AG08396 (cell line): ENCODE results near the gene MS4A2.
"Not testable (repeated sequence)": the region's sequence is repeated elsewhere in the genome, so short reads cannot be mapped to it uniquely, and the experiment has no call there.

Experiments
- DNase-seq: peaks from one replicate; pipeline ENCODE4 v3.0.0; 2012; ENCODE audit warnings: low spot score, mixed read lengths

Gene MS4A2

DNA sequence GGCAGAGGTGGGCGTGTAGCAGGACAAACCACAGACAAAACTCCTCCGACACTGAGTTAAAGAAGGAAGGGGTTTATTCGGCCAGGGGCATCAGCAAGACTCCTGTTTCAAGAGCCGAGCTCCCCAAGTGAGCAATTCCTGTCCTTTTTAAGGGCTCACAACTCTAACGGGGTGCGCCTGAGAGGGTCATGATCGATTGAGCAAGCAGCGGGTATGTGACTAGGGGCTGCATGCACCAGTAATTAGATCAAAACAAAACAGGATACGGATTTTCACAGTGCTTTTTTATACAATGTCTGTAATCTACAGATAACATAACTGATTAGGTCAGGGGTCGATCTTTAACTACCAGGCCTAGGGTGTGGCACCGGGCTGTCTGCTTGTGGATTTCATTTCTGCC lies 12.9 kb downstream of the MS4A2 start:
- not testable (repeated sequence) for DNase-seq

DNA sequence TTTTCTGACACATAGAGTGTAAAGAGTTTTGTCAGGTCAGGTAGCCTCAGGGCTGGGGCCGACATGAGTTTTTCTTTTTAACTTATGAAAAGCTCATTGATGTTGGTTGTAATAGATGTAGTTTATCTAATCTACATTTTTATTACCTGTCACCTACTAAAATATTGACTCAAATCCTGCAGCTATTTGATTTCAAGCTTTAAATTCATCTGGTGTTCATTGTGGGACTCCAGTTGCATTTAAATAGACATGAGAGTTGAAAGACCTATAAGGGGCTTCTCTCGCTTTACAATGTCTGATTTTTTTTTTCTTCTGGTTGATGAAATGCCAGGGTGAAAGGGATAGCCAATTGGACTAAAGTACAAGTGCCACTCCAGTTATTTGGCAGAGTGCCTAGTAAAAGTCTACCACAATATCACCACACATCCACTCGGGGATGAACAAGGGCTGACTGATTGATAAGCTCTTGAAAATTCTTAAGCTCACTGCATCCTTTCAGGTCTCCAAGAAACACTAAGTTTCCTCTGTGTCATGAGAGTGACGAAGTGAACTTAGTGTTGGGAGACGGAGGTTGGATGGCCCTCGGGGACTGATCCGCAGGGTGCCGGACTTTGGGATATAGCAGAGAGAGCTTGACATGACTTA lies 16.1 kb downstream of the MS4A2 start:
- DNase-seq: not testable (repeated sequence)

DNA sequence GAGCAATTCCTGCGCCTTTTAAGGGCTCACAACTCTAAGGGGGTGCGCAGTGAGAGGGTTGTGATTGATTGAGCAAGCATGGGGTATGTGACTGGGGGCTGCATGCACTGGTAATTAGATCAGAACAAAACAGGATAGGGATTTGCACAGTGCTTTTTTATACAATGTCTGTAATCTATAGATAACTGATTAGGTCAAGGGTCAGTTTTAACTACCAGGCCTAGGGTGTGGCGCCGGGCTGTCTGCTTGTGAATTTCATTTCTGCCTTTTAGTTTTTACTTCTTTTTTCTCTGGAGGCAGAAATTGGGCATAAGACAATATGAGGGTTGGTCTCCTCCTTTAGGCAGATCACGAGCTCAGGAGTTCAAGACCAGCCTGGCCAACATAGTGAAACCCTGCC lies 20.2 kb downstream of the MS4A2 start:
- not testable (repeated sequence) for DNase-seq

DNA sequence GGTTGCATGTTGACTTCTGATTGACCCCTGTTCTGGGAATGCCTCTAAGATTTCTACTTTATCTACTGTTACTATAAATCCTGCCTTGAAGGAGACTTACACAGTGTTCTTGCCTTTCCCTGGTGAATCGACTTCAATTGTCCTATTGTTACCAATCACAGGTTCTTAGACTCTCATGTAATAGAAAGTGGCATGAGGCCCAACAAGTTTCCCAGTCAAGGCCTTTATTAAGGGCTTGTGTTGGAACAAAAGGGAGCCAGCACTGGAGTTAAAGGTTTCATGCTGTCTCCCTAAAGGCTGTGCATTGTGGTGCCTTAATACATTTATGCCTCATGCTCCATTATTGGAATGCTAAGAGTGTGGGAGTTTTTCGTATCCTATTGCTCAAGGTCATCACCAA lies 23.3 kb downstream of the MS4A2 start:
- DNase-seq: no peak

DNA sequence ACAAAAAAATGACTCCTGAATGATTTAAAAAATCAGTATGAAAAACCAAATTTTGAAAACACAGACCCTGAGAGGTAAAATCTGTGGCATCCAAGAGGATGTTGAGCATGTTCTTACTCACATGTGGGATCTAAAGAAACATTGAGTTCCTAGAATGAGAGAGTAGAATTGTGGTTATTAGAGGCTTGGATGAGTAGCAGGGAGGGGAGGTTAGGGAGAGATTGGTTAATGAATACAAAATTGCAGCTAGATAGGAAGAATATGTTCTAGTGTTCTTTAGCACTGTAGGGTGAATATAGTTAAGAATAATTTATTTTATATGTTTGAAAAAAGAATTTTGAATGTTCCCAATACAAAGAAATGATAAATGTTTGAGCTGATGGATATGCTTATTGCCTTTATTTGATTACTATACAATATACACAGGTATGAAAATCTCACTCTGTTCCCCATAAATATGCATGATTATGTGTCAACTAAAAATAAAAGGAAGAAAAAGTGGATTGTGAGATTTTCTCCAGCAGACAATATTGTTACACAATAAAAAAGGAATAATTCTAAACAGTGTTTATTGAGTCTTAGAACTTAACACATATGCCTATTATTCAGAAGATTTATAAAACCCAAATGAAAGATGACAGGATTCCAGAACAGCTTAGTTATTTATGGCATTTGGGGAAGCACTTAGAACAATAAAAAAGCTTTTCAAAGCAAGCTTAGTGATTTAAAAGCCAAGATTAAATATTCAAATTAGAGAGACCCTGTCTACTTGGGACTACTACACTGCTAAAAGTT lies 28.7 kb downstream of the MS4A2 start:
- DNase-seq: no peak

DNA sequence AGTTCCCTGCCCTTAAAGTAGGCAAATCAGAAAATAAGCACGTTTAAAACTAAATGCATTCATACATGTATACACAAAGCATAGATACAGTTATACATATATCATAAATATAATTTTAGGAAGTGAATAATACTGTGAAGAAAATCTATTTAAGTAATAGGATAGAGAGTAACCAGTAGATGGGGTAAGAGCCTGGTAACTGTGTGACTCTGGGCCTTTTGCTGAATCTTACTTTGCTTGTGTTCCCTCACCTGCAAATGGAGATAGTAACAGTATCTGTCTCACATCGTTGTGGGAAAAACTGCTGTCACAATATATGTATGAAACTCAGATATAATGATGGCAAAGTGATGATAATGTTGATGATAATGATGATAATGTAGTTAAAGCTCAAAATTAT lies 29.9 kb downstream of the MS4A2 start:
- no peak for DNase-seq

DNA sequence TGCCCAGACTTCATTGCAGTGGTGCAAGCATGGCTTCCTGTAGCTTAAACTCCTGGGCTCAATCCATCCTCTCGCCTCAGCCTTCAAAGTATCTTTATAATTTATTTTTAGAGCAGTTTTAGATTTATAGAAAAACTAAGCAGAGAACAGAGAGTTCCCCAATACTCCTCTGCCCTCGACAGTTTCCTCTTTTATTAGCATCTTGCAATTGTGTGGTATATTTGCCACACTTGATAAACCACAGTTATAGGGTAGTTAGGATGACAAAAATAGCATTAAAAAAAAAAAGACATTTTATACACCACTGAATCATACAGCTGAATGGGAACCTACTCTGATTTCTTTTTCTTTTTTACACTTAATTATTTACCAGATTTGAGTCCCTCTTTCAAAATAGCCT lies 31.2 kb downstream of the MS4A2 start:
- no peak for DNase-seq

DNA sequence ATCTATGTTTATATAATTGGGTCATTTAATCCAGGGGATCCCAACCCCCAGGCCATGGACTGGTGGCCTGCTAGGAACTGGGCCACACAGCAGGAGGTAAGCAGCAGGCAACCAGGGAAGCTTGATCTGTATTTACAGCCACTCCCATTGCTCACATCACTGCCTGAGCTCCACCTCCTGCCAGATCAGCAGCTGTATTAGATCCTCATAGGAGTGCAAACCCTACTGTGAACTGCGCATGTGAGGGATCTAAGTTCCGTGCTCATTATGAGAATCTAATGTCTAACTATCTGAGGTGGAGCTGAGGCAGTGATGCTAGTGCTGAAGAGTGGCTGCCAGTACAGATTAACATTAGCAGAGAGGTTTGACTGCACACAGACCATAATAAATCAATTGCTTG lies 32.8 kb downstream of the MS4A2 start:
- no peak for DNase-seq

DNA sequence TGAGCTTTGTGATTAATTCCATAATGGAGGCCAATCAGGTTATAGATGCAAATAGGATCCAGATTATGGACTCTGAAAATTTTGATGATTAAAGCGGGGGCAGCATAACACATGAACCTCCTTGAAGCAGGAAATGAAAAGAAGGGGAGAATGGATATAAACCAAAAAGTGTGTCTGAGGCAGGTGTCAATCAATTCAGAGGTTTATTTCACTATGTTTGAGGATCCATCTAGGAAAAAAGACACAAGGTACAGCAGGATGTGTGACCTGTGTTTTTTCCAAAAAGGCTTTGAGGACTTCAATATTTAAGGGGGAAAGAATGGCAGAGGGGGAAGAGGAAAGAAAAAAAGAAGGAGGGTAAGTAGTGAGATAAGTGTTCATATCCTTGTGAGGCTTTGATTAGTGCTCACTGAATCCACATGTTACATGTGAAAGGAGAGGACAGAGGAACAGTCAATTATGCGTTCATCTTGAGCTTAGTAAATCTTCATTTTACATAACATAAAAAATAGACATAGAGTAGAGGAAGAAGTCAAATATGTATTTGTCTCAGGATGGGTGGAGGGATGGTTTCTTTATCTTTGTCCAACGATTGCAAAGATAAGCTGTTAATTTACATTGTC lies 34.1 kb downstream of the MS4A2 start:
- DNase-seq: no peak

DNA sequence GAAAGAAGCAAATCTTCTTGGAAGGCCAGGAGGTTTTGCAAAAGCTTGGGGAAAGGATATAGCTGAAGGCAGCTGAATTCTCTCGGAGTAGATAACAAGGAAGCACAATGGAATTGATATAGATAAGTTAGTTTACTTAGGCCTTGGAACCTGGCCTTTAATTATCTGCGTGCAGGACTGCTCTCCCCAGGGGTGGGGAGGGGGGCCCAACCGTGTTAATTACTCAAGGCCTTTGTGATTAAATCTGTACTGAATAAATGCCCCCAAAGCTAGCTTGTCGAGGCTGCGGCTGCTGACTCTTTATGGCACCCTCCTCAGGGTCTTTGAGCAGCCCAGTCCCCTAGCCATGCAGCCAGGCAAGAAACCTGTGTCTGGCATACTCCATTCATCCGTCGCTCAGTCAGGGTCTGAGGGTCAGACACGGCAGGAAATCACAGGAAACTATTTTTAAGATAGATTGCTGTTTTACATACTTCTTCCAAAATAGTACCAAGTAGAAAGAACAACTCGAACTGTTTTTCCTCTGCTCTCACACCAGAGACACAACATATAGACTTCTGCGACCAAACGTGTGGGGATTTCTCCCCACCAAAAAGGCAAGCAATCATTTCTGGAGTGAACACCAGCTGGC lies 36.5 kb downstream of the MS4A2 start:
- DNase-seq: no peak

DNA sequence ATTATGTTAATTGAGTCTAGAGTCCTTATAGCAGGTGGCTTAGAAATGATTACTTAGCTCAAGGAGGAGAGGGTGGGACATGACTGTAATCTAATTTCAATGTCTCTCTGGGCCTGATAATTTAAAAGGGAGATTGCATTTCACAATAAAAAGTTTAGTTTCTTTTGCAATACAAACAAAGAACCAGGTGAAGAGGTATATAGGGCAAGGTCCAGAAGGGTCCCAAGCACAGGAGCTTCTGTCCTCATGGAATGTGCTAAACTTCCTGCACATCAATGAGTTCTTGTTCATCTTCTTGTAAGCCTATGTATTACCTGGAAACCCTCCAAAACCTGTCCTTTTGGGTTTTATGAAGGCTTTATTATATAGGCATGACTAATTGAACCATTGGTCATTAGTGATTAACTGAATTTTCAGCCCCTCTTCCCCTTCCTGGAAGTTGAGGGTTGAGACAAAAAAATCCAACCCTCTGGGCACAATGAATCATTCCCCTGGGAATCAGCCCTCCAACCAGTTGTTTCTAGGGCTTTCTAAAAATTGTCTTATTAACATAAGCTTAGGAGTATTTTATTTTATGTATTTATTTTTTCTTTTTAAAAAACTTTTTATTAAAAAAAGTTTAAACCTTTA lies 37.6 kb downstream of the MS4A2 start:
- no peak for DNase-seq

DNA sequence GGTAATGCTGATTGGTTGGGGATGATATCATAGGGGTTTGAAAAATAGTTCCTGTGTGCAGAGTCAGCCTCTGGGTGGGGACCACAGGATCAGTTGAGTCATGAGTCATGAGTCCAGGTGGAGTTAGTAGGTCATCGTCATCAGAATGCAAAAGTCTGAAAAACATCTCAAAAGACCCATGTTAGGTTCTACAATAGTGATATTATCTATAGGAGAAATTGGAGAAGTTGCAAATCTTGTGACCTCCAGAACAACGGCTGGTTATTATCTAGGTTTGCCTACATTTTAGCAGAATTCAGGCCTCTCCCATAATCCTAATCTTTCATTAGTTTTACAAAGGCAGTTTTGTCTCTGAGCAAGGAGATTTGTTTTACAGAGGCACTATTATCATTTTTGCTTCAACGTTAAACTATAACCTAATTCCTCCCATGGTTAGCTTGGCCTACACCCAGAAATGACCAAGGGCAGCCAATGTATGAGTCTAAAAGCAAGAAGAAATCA lies 38.9 kb downstream of the MS4A2 start:
- DNase-seq: no peak

DNA sequence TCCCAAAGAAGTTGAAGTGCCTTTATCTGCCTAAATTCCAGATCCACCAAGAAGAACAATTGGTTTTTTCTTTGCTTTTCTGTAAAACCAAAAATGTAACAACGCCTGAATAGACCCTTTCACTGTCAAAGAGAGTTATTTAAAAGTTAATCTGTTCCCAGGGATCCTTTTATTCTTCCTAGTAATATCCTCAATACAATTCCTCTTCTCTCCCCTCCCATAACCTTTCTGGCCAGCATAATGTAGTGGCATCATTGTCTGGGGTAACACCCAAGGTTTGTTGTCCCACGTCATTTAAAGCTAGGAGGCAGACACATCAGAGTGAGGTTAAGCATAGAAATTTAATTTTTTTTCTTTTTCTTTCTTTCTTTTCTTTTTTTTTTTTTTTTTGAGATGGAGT lies 39.9 kb downstream of the MS4A2 start:
- DNase-seq: no peak

DNA sequence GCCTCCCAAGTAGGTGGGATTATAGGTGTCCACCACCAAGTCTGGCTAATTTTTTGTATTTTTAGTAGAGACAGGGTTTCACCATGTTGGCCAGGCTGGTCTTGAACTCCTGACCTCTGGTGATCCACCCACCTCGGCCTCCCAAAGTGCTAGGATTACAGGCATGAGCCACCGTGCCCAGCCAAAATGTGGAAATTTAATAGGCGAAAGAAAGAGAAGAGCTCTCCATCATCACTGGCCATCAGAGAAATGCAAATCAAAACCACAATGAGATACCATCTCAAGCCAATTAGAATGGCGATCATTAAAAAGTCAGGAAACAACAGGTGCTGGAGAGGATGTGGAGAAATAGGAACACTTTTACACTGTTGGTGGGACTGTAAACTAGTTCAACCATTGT lies 40.4 kb downstream of the MS4A2 start:
- DNase-seq: not testable (repeated sequence)

DNA sequence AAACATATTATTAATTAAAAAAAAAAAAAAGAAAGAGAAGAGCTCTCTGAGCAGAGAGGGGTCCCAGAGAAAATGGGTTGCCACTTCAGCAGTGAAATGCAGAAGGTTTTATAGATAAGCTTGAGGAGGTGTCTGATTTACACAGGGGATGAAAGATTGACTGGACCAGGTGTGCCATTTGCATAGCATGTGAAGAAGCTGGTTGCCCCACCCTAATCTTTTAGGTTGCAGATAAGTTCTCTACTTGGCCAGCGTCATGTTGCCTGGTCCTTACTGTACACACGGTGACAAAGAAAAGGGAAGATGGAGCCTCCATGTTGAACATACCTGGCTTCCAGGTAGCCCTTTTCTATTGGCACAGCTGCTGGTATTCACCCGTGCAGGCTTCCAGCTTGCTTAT lies 41.4 kb downstream of the MS4A2 start:
- no peak for DNase-seq

DNA sequence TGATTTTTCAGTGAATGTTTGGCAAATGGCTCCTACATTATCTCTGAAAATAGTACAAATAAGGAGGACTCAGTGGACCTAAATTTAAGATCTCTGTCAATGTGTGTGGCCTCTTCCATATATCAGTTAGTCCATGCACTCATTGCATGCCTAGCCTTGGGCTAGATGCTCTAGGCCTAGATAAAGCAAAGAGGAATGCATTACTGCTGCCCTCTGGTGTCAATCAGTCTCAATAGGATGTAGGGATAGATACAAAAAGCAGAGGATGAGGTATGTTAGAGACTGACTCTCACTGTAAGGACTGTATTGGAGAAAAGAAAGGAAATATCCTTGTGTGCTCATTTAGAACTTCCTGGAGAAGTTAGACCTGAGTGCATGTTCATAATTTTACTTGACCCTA lies 42.0 kb downstream of the MS4A2 start:
- DNase-seq: no peak

DNA sequence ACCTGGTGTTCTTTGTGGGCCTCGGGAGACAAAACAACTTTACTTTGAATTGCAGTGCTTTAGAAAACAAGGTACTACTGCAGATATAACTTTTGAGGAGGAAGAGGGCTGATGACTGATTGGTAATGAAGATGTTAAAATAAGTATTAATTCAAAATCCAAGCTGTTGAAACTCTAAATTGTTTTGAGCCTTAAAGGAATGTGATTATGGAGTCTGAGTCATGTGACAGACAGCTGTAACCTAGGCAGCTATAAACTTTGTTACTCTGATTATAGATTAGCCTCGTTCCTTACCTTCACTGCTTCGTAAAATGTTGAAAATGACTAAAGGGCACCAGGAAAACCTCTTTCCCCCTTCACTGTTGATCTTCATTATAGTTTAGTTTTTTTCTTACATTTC lies 43.4 kb downstream of the MS4A2 start:
- no peak for DNase-seq

DNA sequence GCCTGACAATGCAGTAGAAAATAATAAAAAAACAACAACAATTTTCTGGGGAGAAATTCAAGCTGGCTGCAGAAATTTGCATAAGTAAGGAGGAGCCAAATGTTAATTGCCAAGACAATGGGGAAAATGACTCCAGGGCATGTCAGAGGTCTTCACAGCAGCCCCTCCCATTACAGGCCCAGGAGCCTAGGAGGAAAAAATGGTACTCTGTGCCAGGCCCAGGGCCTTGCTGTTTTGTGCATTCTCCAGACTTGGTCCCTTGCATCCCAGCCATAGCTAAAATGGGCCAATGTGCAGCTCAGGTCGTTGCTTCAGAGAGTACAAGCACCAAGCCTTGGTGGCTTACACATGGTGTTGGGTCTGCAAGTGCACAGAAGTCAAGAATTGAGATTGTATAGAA lies 45.5 kb downstream of the MS4A2 start:
- no peak for DNase-seq

DNA sequence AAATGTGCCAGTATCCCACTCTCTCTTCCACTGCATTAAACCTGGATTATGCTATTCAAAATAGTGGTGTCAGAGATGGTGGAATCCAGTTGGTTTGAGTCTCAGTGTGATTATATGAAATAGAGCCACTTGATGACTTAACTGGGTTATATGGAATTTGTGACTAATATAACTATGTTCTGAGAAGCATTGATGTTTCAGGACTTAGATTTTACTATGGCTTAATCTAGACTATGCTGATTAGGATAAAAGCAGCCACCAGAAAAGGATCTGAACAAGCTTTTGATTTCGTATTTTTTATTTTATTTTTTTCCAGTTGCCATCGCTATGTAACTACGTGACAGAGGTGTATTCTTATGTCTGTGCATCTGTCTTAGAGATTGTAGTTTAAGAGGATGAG lies 55.3 kb downstream of the MS4A2 start:
- no peak for DNase-seq

DNA sequence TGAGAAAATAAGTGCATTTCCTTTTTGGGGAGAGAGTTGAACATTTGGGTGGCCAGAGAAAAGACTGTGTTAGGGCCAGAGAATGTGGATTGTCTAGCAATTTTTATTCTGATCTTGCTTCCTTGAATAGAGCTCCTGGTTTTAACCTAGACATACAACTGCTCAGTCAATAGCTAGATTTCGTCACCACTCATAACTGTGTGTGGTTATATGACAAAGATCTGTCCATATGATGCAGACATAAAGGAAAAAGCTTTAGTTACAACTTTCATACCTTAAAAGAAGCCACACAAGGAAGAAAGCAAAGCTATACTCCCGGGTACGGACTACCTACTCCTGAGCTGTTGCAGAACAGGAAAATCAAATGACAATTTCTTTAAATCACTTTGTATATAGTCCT lies 57.2 kb downstream of the MS4A2 start:
- no peak for DNase-seq
